ENCODE results near the gene ANKRD53. TPM values are rescaled to one million over a fixed set of nuclear protein-coding genes. Genes with fewer than 3 reads are reported as not detected.
"Not testable (repeated sequence)": the region's sequence is repeated elsewhere in the genome, so short reads cannot be mapped to it uniquely, and the experiment has no call there.

ANKRD53 gene
- polyA plus RNA-seq, 4 donors: 0.47 to 1.1 (median 0.71) TPM

GRCh38 chr2:70988726-70989648, 10.6 kb downstream of the ANKRD53 start:
- DNase-seq (ENCODE audit: low read depth in 4 of 4, low spot score in 3 of 4): no peak

- no peak for DNase-seq (ENCODE audit: low read depth in 4 of 4, low spot score in 3 of 4)
These were observed 11.8 kb downstream of the ANKRD53 start for GRCh38 chr2:70990216-70990615.

GRCh38 chr2:70991142-70991541, 12.7 kb downstream of the ANKRD53 start:
- no peak for DNase-seq (ENCODE audit: low read depth in 4 of 4, low spot score in 3 of 4)

- DNase-seq (ENCODE audit: low read depth in 4 of 4, low spot score in 3 of 4): no peak
These were observed 13.3 kb downstream of the ANKRD53 start for GRCh38 chr2:70991742-70992141.

- no peak for DNase-seq (ENCODE audit: low read depth in 4 of 4, low spot score in 3 of 4)
These were observed 14.8 kb downstream of the ANKRD53 start for GRCh38 chr2:70992945-70993853.

- no peak for DNase-seq (ENCODE audit: low read depth in 4 of 4, low spot score in 3 of 4)
These were observed 15.7 kb downstream of the ANKRD53 start for GRCh38 chr2:70994009-70994698.

- DNase-seq (ENCODE audit: low read depth in 4 of 4, low spot score in 3 of 4): peak; percentile 65 to 75 (median 70)
These were observed 16.4 kb downstream of the ANKRD53 start, which contains the start of gene TEX261 for GRCh38 chr2:70994699-70995425. Gene TEX261 (minus strand): TSS chr2:70994873. CDS start chr2:70994757, 116 bp downstream.

GRCh38 chr2:70995426-70995729, 16.9 kb downstream of the ANKRD53 start:
- DNase-seq (ENCODE audit: low read depth in 4 of 4, low spot score in 3 of 4): no peak

GRCh38 chr2:70998885-70999284, 20.5 kb downstream of the ANKRD53 start:
- DNase-seq (ENCODE audit: low read depth in 4 of 4, low spot score in 3 of 4): not testable (repeated sequence)

GRCh38 chr2:70999362-70999761, 20.9 kb downstream of the ANKRD53 start:
- DNase-seq (ENCODE audit: low read depth in 4 of 4, low spot score in 3 of 4): no peak

GRCh38 chr2:70999931-71000330, 21.5 kb downstream of the ANKRD53 start:
- DNase-seq (ENCODE audit: low read depth in 4 of 4, low spot score in 3 of 4): not testable (repeated sequence)

- DNase-seq (ENCODE audit: low read depth in 4 of 4, low spot score in 3 of 4): peak in 1 of 4 donors; percentile 45
These were observed 22.6 kb downstream of the ANKRD53 start for GRCh38 chr2:71000780-71001591.

GRCh38 chr2:71001592-71001927, 23.1 kb downstream of the ANKRD53 start:
- no peak for DNase-seq (ENCODE audit: low read depth in 4 of 4, low spot score in 3 of 4)

- DNase-seq (ENCODE audit: low read depth in 4 of 4, low spot score in 3 of 4): no peak
These were observed 23.6 kb downstream of the ANKRD53 start for GRCh38 chr2:71001981-71002570.

GRCh38 chr2:71003396-71003795, 25.0 kb downstream of the ANKRD53 start:
- DNase-seq (ENCODE audit: low read depth in 4 of 4, low spot score in 3 of 4): no peak

GRCh38 chr2:71003966-71004755, 25.7 kb downstream of the ANKRD53 start:
- no peak for DNase-seq (ENCODE audit: low read depth in 4 of 4, low spot score in 3 of 4)

- no peak for DNase-seq (ENCODE audit: low read depth in 4 of 4, low spot score in 3 of 4)
These were observed 26.4 kb downstream of the ANKRD53 start for GRCh38 chr2:71004857-71005256.

All from right renal pelvis (tissue), 4 donors.